Muscle of arm (tissue), 12 donors: ENCODE results near the gene FGD4. TPM values are rescaled to one million over a fixed set of nuclear protein-coding genes. Genes with fewer than 3 reads are reported as not detected.
"Not testable (repeated sequence)": the region's sequence is repeated elsewhere in the genome, so short reads cannot be mapped to it uniquely, and the experiment has no call there.

ENCODE experiments used
- DNase-seq: peaks from one replicate; pipeline ENCODE4 v3.0.0-alpha.2; 2013
- polyA plus RNA-seq, 12 donors: library from polyadenylated mRNA; unstranded; fragments of 120-200 nt; gene quantifications; one replicate each; pipeline ENCODE4 v1.2.1, GENCODE V29; 2013; ENCODE audit not compliant: insufficient read length in 12 of 12

FGD4 gene
- polyA plus RNA-seq, 12 donors = 12.4 to 31.5 (median 25.8) TPM; not detected in 1

- DNase-seq = no peak
Measured at GRCh38 chr12:32559434-32559833, 160.1 kb downstream of the FGD4 start.

DNA sequence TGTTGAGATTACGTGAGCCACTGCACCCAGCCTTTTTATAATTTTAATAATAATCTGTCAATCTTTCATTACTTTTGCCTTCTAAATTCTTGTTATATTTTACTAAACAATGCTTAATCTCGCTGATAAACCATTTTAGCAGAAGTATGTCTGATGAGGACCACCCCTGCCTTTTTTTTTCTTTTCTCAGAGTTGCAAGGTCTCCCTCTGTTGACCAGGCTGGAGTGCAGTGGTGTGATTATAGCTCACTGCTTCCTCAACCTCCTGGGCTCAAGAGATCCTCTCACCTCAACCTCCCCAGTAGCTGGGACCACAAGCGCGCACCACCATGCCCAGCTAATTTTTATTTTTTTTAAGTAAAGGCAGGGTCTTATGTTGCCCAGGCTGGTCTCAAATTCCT lies 161.2 kb downstream of the FGD4 start:
- DNase-seq = no peak

GRCh38 chr12:32561931-32562341 lies 162.6 kb downstream of the FGD4 start:
- no peak for DNase-seq

GRCh38 chr12:32562413-32562812 lies 163.1 kb downstream of the FGD4 start:
- DNase-seq = not testable (repeated sequence)

- DNase-seq = no peak
Measured at GRCh38 chr12:32566663-32567295, 167.4 kb downstream of the FGD4 start.

- no peak for DNase-seq
Measured at GRCh38 chr12:32567296-32567674, 167.9 kb downstream of the FGD4 start.

DNA sequence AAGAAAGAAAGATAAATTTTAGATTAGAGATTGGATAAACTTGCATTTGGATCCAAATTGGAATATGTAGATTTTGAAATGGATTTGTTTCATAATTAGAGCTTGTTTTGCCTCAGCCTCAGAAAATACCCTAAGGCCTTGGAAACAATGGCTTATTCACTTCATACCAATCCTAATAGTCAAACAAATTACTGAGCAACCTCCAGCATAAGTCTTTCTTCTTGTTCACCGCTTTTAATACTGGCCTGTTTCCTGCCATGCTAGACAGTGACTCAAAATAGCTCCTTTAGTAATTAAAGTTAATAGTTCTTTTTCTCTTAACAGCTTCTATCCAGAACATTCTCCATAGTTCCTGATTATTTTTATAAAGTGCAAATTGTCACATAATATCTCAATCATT lies 168.9 kb downstream of the FGD4 start:
- DNase-seq = no peak

DNA sequence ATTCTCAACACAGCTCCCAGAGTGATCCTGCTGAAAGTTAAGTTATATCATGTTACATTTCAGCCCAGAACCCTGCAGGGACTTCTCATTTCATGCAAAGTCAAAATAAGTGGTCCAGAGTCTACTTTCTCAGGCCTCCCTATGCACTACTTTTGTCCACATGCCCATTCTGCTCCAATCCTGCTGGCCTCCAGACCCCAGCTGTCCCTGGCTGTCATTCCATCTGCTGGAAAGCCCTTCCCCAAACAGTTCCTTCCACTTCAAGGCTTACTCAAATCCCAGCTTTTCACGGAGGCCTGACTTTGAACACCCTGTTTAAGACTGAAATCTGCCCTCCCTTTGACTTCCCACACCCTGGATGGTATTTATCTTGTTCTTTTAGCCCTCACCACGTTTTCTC lies 169.9 kb downstream of the FGD4 start:
- no peak for DNase-seq

DNA sequence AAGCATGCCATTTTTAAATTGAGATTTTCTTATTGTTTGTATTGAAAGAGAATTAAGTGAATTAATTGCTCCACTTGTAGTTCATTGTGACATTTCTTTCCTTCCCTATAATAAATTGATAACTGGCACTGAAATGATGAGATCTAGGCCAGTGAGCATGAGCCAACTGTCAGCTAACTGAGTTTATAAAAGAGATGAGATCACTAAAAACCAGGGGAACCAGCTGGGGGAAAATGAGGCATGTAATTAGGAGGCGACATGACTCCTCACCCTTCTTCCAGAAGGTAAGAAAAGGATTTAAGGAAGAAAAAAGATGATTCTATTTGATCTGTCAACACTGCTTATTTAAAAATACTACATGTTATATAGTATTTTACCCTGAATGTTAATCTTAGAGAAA lies 175.2 kb downstream of the FGD4 start:
- no peak for DNase-seq

DNA sequence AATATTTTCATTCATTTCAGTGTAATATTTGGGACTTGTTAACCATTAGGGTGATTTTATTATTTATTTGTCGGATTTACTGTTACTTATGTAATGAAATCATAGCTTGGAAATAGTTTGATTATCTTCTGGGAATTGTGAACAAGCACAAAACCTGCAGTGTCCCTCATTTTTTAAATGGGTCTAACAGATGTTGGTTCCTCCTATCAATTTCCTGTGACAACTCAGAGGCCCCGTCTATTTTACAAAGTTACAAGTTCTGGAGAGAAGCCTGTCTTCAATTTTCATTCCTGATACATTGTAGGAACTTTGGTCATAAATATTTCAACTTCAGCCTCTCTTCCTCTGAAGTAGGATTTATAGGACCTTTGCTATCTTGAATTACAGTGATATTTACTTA lies 178.0 kb downstream of the FGD4 start:
- DNase-seq = no peak

GRCh38 chr12:32583534-32583933 lies 184.2 kb downstream of the FGD4 start:
- no peak for DNase-seq

- DNase-seq = no peak
Measured at GRCh38 chr12:32585680-32586079, 186.3 kb downstream of the FGD4 start.

GRCh38 chr12:32586390-32586789 lies 187.0 kb downstream of the FGD4 start:
- DNase-seq = no peak

DNA sequence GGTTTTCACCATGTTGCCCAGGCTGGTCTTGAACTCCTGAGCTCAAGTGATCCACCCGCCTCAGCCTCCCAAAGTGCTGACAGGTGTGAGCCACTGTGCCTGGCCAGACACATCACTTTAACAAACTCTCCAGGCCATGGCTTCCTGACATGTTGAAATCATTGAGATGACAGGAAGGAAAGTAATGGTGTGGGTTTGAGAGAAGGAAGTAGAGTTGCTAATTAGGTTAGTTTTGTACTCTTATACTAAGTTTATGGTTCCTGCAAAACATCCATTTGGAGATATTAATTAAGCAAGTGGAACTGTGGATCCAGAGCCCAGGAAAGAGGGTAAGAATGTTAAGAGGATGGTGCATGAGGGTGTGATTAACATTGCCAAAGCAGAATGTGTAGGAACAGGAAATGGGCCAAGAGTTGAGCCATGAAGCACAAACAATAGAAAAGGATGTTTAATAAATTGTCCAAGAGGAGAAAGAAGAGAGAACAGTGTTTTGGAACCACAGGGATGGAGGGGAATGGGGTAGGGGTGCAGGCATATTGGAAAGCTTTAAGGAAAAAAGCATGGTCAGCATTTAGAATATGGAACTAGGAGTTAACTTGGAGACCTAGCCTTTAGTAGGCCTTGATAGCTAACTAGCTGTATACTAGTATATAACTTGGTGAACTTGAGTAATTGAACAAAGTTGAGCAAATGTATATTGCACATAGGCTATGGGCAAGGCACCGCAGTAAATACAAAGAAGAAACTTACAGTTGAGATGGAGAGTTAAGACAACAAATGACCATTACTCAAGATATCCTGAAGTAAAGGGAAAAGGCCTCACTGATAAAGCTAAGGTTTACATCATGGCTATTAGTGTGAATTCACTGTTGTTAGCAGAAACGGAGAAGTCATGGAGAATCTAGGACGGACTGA lies 188.5 kb downstream of the FGD4 start:
- DNase-seq = no peak

GRCh38 chr12:32588604-32589003 lies 189.2 kb downstream of the FGD4 start:
- DNase-seq = no peak

DNA sequence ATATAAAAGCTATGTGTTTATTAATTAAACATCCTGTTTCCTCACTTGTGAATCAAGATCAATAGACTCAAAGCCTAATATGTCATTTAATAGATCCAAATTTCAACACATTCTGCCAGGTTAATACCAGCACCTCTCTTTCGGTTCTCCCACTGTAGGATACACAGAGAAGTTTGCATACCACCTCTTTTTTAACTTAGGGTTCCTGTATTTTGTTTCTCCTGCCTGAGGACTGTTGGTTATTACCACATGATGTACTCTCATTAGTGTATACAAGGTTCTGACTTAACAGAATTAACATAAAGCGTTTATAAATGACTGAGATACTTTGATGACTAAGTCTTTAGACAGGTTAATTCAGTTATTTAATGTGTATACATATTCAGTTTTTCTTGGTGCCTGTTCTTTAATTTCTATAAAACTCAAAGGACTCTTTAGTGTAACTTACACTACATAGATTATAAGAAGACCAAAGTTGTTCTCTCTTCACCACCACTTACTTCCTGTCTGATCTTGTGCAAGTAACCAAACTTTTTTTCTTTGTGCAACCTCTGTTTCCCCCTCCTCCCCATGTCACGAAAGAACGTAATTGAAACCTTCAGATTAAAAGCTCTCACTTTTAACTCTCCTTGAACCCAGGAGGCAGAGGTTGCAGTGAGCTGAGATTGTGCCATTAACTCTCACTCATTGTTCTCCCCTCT lies 190.0 kb downstream of the FGD4 start:
- DNase-seq = no peak

- no peak for DNase-seq
Measured at GRCh38 chr12:32595251-32595650, 195.9 kb downstream of the FGD4 start.

DNA sequence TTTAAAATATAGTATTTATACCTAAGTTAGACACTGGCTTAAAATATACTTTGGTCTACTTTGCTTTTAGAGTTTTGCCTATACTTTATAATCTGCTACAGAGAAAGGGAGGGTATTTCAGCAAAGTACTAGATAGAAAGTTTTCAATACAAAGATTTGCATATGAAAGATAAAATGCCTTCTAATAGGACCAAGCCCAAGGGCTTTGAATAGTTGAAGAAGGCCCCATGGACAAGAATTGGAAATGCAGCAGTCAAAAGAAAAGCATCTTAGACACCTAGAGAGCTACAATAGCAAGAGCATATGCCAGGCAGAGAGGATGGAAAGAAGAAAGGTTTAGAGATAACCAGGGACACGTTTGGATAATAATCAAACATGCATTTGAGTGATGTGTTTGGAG lies 196.7 kb downstream of the FGD4 start:
- no peak for DNase-seq

DNA sequence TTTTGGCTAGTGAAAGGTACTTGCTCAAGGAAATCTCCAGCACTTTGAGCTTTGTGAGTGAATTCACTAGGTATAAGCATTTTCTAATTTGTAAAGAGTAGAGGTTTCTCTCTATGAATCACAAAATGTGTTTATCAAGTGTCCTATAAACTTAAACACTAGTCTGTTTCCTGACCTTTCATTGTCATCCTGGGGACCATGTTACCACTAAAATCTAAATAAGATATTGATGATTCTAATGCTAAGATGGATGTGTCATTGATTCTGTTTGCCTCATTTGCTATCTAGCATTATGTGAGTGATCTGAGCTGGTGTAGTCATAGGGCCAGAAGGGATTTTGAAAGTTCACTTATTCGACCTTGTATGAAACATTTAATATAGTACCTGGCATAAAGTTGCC lies 199.3 kb downstream of the FGD4 start:
- DNase-seq = no peak

DNA sequence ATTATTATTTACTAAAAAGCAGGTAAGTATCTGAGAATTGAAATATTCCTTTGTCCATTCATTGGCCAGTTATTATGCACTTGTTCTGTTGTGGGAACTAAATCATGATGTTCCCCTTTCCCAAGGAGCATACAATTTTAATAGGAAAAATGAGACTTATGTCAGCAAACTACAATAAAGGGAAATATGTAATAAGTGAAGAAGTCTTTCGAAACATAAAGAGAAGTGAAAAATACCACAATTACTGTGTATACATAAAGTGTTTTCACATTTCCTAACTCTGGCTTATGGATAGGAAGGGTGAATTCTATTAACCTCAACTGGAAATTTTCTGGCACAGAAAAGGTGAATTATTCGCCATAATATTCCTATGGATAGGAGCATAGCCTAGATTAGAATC lies 201.3 kb downstream of the FGD4 start:
- DNase-seq = no peak

DNA sequence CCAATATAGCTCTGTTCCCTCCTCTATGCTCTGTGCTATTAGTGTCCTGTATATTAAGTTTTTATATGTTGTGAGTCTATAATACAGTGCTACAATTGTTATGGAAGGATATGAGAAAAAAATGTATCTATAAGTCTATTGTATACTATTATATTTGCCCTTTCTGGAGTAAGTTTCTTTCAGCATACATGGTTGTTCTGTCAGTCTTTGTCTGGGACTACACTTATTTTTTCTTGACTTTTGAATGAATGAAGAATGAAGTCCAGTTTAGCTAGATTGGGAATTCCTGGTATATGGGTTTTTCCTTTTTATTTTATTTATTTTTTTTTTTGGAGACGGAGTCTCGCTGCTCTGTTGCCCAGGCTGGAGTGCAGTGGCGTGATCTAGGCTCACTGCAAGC lies 203.7 kb downstream of the FGD4 start:
- no peak for DNase-seq

DNA sequence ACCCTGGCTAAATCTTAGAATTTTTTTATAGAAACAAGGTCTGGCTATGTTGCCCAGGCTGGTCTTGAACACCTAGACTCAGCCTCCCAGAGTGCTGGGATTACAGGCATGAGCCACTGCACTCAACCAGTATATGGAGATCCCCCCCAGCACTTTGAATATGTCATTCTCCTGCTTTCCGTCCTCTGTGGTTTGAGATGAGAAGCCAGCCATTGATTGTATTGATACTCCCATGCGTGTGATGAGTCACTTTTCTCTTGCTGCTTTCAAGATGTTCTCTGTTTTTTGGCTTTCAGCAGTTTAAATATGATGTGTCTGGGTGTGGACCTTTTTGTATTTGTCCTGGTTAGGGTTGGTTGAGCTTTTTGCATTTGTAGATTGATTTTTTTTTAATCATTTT lies 204.5 kb downstream of the FGD4 start:
- DNase-seq = no peak

GRCh38 chr12:32604565-32604964 lies 205.2 kb downstream of the FGD4 start:
- no peak for DNase-seq
